CD4-positive, alpha-beta T cell treated with Interleukin-21 for 1 hour (primary cell): Measurements from ENCODE around the gene SSBP3.

Experiments used
- DNase-seq: peaks from one replicate; pipeline ENCODE4 v3.0.0-alpha.2; 2020

Gene SSBP3

GRCh38 chr1:54409156-54410142 lies 3.3 kb upstream of the SSBP3 start:
- peak; percentile 37 for DNase-seq

DNA sequence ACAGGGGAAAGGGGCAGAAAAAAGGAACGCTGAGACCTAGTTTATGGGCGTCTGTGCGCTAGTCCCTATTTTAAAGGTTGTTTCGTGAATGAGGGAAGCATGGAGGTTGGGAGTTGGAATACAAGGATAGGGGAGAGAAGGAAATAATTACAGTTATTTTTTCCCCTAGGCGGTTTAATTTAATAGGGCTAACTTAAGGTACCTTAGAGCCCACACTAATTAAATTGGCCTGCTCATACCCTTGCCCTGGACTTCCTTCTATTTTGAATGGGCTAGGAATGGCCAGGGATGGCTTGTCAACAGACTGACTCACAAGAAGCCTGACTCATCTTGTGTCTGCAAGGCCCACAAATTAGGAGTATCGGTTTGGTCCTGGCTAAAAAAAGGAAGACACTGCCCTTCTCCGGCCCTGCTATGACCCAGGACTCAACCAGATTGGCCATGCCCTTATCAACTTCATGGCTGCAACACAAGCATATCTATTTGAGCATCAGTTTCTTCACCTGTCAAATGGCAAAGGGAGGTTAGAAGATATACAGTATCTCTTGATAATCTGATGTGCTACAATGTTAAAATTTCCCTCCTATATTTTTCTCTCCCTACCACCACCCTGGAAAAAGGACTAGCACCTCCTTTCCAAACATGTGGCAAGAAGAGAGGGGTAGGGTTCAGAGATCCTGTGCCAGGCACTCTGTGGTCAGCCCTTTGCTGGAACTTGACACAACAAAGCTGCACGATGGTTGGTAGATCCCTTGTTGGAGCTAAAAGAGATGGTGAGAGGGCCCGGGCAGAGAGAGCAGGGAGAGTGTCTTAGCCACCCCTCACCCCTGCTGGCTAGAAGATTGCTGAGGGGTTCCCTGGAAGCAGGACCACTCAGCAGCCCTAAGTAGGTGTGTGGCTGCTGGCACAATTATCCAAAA lies 2.2 kb upstream of the SSBP3 start:
- no peak for DNase-seq

GRCh38 chr1:54407404-54408146 lies 1.4 kb upstream of the SSBP3 start:
- peak; percentile 91 for DNase-seq

DNA sequence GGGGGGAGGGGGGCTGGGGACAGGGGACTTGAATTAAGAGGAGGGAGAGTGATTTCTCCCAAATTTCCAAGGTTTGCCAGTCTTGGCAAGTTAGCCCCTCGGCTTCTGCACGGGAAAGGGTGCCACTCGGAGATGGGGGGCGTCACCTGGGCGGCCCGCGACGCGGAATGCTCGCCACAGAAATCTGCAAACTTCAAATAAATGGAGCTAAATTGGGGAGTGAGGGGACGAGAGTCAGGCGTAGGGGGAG lies 885 bp upstream of the SSBP3 start:
- no peak for DNase-seq

GRCh38 chr1:54405898-54406293 lies 298 bp downstream of the SSBP3 start:
- no peak for DNase-seq

DNA sequence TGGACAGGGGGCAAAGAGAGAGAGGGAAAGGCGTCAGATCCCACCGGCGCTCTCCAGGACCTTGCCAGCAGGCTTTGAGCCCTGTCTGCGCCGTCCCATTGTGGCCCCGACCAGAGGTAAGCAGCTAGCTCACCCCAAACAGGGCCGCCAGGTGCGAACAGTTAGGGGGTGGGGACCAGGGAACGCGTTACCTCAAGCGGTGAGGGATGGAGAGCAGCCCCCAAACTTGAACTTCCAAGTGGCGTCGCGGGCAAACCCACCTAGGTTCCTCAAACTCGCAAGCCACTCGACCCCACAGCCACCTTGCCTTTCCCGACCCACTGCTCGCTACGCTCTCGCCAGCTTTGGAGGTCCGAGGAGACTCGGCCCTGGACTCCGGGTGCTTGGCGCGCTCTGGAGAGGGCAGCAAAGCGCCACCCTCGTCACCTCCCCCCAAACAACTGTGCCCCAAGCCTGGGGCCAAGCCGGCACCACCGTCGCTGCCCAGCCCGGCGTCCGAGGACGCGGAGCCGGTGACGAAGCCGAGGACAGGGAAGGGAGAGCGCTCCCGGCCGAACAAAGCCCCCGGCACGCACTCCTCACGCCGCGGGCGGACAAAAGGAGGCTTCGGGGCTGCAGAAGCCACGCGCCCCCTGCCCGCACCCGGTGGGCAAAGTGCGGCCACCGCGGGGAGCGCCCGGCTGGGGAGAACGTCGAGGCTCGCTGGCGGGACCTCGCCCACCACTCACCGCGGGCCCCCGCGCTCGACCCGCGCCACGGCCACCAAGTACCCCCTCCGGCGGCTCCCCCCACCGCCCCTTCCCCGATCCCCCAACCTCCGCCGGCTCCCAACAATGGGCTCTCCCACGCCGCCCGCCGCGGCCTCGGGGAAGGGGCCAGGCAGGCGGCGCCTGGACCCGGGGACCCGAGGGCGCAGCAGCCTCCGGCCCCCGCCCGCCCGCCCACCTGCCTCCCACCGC lies 976 bp downstream of the SSBP3 start:
- no peak for DNase-seq

- no peak for DNase-seq
Measured at GRCh38 chr1:54404263-54404662, 1.9 kb downstream of the SSBP3 start.

DNA sequence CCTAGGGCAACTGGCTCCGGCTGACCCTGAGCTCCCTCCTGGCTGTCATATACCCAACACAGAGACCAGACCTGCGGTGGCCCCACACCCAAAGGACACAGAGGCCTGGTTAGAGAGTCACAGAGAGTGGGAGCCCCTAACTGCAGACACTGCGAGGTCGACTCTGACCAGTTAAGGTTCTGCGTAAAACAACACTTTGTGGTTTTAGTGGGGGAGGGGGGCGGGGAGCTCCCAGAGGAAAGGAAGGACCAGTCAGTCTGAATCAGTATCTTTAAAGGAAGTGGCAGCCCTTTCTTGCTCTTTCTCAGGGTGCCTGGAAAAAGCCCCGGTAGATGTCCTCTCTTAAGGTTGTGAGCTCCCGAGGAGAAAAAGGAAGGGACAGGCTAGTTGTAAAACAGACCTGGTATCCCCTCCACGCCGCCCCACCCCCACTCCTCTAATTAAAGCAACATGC lies 2.4 kb downstream of the SSBP3 start:
- no peak for DNase-seq

GRCh38 chr1:54403405-54403804 lies 2.8 kb downstream of the SSBP3 start:
- no peak for DNase-seq

- DNase-seq, result no peak
Measured at GRCh38 chr1:54402896-54403295, 3.3 kb downstream of the SSBP3 start.

GRCh38 chr1:54401799-54402198 lies 4.4 kb downstream of the SSBP3 start:
- no peak for DNase-seq

DNA sequence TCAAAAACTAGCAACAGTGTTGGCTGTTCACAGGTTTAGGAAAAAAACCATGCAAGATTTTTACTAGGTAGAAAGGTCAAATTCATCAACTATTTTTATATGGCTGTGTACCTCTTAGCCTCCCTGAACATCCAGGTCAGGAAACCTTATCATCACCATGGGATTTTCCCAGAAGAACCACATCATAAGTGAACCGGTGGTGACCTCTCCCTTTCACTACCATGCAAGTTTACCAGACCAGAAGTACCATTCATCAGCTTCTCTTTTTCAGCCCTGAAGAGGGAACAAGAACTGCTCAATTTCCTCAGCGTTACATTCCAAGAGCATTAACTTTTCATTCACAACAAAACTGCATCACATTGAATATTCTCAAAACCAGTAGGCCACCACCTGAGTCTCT lies 5.9 kb downstream of the SSBP3 start:
- no peak for DNase-seq

DNA sequence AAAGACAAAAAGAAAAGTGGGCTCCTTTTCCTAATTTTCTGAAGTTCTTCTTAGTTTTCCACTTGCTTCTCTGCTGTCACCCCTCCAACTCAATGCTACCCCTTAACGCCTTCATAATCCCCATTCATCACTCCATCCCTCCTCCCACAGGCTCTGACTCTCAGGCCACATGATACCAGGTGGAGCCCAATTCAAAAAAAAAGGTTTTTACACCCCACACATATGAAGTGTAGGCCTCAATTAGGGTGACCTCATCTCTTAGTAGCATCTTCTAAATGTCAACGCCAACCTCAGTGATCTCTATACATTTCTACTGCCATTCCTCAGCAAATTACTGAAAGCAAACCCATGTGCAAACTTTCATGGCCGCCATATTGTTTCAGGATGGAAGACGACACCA lies 6.4 kb downstream of the SSBP3 start:
- DNase-seq, result no peak

- no peak for DNase-seq
Measured at GRCh38 chr1:54398963-54399528, 7.1 kb downstream of the SSBP3 start.

- no peak for DNase-seq
Measured at GRCh38 chr1:54397980-54398379, 8.2 kb downstream of the SSBP3 start.

DNA sequence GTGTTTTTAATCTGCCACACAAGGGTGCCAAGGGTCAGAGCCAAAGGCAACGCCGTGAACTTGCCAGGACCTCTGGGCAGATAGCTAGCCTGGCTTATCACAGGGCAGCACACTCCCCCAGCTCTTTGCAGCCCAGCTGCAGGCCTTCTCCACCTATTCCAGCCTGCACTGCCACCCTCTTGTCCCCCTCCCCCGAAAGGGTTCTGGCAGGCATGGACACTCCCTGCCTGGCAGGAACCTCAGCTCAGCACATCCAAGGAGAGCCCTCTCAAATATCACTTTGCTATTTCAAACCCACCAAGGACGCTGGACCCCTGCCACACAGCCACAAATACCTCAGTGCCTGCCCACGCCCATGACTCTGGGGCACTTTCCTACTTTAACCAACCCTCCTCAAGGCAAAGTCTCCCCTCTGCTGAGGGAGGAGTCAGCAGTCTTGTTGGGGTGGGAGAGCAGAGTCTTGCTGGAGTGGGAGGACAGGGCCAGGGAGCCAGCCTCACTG lies 9.1 kb downstream of the SSBP3 start:
- DNase-seq, result no peak

- no peak for DNase-seq
Measured at GRCh38 chr1:54396261-54396933, 9.8 kb downstream of the SSBP3 start.

DNA sequence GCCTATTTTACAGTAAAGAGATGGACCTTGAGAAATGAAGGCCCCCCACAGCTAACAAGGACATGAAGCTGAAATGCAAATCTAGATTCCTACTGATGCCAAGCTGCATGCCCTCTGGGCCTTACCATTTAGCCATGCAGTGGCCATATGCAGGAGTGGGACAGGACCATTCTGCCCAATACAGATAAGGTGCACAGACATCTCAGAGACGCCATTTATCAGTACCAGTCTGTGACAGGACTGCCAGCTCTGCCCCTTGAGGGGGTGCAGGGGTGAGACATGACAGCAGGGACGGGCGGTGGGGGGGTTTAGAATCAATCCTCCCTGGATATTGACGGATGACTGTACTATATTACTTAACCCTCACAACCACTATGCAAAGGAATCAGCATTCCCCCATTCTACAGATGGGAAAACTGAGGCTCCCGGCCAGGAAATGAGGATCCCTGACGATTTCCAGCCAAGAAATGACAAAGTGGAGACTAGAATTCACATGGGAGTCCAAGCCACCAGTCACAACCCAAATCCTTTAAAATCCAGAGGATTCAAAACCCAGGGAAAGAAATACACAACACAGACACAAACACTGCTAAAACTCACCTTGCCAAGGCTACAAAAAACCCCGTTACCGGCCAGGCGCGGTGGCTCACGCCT lies 10.8 kb downstream of the SSBP3 start:
- no peak for DNase-seq

GRCh38 chr1:54394104-54394503 lies 12.1 kb downstream of the SSBP3 start:
- no peak for DNase-seq

DNA sequence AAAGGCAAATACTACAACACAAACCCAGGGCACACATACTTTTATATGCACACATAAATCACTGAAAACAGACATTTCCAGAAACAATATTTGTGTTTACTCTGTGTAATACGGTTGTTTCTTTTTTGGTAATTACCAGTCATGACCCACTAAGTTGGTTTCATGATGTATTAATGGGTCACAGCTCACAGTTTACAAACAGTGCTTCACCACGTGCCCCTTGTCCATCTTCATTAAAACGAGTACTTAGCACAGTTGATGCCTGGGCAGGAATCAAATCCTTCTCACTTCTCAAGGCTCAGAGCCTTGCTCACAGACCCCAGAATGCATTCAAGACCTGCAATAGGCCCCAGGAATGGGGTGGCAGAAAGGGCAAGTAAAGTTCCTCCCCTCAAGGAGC lies 13.8 kb downstream of the SSBP3 start:
- no peak for DNase-seq
